GM21619 (cell line): ENCODE data around the gene SLC13A5.
"Not testable (repeated sequence)": the region's sequence is repeated elsewhere in the genome, so short reads cannot be mapped to it uniquely, and the experiment has no call there.

Source experiments
- ATAC-seq: cut with Tn5 transposase; IDR thresholded peaks from one replicate; pipeline ENCODE4 v1.9.1; 2021; ENCODE audit not compliant: unreplicated experiment

The SLC13A5 gene

GRCh38 chr17:6666557-6666956 lies 46.6 kb downstream of the SLC13A5 start:
- no peak for ATAC-seq

- ATAC-seq = no peak
Measured at GRCh38 chr17:6666077-6666521, 47.1 kb downstream of the SLC13A5 start.

GRCh38 chr17:6663200-6663599 lies 50.0 kb downstream of the SLC13A5 start:
- ATAC-seq = not testable (repeated sequence)

- no peak for ATAC-seq
Measured at GRCh38 chr17:6661464-6661848, 51.7 kb downstream of the SLC13A5 start.

GRCh38 chr17:6660805-6661463 lies 52.2 kb downstream of the SLC13A5 start:
- ATAC-seq = no peak

GRCh38 chr17:6660101-6660500 lies 53.1 kb downstream of the SLC13A5 start:
- ATAC-seq = no peak

GRCh38 chr17:6658411-6658810 lies 54.8 kb downstream of the SLC13A5 start:
- not testable (repeated sequence) for ATAC-seq

GRCh38 chr17:6657633-6658287 lies 55.4 kb downstream of the SLC13A5 start:
- ATAC-seq = no peak

- not testable (repeated sequence) for ATAC-seq
Measured at GRCh38 chr17:6656797-6657632, 56.2 kb downstream of the SLC13A5 start.

- ATAC-seq = not testable (repeated sequence)
Measured at GRCh38 chr17:6655732-6656361, 57.3 kb downstream of the SLC13A5 start.

GRCh38 chr17:6654841-6655731 lies 58.1 kb downstream of the SLC13A5 start:
- ATAC-seq = no peak

GRCh38 chr17:6651919-6652452 lies 61.2 kb downstream of the SLC13A5 start:
- peak; percentile 27 for ATAC-seq

- ATAC-seq = peak; percentile 87
Measured at GRCh38 chr17:6651354-6651918, 61.7 kb downstream of the SLC13A5 start, which contains the start of the genes C17orf100 and MED31. Gene C17orf100 (plus strand): TSS chr17:6651762. CDS start chr17:6651914, 152 bp downstream. Gene MED31 (minus strand): TSS chr17:6651605. CDS start chr17:6651528, 77 bp downstream.

- no peak for ATAC-seq
Measured at GRCh38 chr17:6648181-6648580, 65.0 kb downstream of the SLC13A5 start.

- no peak for ATAC-seq
Measured at GRCh38 chr17:6643451-6644125, 69.6 kb downstream of the SLC13A5 start.

- no peak for ATAC-seq
Measured at GRCh38 chr17:6642592-6642991, 70.6 kb downstream of the SLC13A5 start.

- no peak for ATAC-seq
Measured at GRCh38 chr17:6641247-6641863, 71.8 kb downstream of the SLC13A5 start.

GRCh38 chr17:6640536-6641246 lies 72.5 kb downstream of the SLC13A5 start, which contains the start of the genes KIAA0753 and TXNDC17:
Gene KIAA0753 (minus strand): TSS chr17:6640711. CDS start chr17:6635103, 5,608 bp downstream.
Gene TXNDC17 (plus strand): TSS chr17:6641060. CDS start chr17:6641083, 23 bp downstream.
- peak; percentile 77 for ATAC-seq
